A549 (cell line): ENCODE measurements around the gene MEMO1.

Source experiments
- CBX8 ChIP-seq: fragments of 200-600 bp; sonication (generic); IDR thresholded peaks from 2 replicates; pipeline ENCODE4 v1.6.1; 2016
- CHD4 ChIP-seq: fragments of 200-600 bp; sonication (generic); IDR thresholded peaks from 2 replicates; pipeline ENCODE4 v1.6.1; 2016; ENCODE audit warnings: antibody characterized with exemption, mild to moderate bottlenecking, borderline replicate concordance
- EHMT2 ChIP-seq: fragments of 200-600 bp; sonication (generic); IDR thresholded peaks from 2 replicates; pipeline ENCODE4 v1.6.1; 2016; ENCODE audit warnings: antibody characterized with exemption, low read depth, mild to moderate bottlenecking, moderate library complexity
- EP300 ChIP-seq, 2 experiments: fragments of >200 bp; sonication (Bioruptor Twin); formaldehyde crosslinking; IDR thresholded peaks; 2 replicates in 1 of 2; 3 replicates in 1 of 2; pipeline ENCODE4 v1.6.1; 2016 to 2017
- JUNB ChIP-seq: fragments of >200 bp; sonication (Bioruptor Twin); formaldehyde crosslinking; IDR thresholded peaks from 2 replicates; pipeline ENCODE4 v1.6.1; 2016
- MAX ChIP-seq: IDR thresholded peaks from 2 replicates; pipeline ENCODE4 v1.6.1; 2012
- POLR2A ChIP-seq: IDR thresholded peaks from 2 replicates; pipeline ENCODE4 v1.6.1; 2012; ENCODE audit warnings: mild to moderate bottlenecking, low read length
- SMC3 ChIP-seq: fragments of >200 bp; sonication (Bioruptor Twin); formaldehyde crosslinking; IDR thresholded peaks from 3 replicates; pipeline ENCODE4 v1.6.1; 2018; ENCODE audit warnings: inconsistent platforms
- USF2 ChIP-seq: fragments of 450-650 bp; IDR thresholded peaks from 2 replicates; pipeline ENCODE4 v1.6.1; 2014; ENCODE audit warnings: antibody characterized with exemption
- TF ChIP-seq, protein P1 (sequence below): fragments of >200 bp; sonication (Bioruptor Twin); formaldehyde crosslinking; IDR thresholded peaks from 3 replicates; pipeline ENCODE4 v1.5.1; 2016
- TF ChIP-seq, protein P2 (sequence below): fragments of >200 bp; sonication (Bioruptor Twin); formaldehyde crosslinking; IDR thresholded peaks from 2 replicates; pipeline ENCODE4 v1.6.1; 2016

DNA sequence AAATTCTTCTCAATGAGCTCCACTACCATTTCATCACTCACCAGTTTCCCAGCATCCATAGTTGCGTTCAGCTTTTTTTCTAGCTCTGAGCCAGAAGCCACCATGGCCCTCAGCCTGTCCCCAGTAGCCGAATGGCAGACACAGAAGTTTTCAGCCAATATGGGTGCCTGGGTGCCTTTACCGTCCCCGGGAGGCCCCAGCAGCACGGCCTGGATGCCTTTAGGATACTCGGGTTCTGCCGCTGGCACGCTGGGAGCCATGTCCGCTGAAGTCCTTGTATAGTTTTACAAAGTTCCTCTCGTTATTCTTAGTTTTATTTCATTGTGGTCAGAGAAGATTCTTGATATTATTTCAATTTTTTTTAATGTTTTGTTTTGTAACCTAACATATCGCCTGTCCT, 187.2 kb downstream of the MEMO1 start:
- TF ChIP-seq POLR2A = no peak
- TF ChIP-seq, protein P1, sequence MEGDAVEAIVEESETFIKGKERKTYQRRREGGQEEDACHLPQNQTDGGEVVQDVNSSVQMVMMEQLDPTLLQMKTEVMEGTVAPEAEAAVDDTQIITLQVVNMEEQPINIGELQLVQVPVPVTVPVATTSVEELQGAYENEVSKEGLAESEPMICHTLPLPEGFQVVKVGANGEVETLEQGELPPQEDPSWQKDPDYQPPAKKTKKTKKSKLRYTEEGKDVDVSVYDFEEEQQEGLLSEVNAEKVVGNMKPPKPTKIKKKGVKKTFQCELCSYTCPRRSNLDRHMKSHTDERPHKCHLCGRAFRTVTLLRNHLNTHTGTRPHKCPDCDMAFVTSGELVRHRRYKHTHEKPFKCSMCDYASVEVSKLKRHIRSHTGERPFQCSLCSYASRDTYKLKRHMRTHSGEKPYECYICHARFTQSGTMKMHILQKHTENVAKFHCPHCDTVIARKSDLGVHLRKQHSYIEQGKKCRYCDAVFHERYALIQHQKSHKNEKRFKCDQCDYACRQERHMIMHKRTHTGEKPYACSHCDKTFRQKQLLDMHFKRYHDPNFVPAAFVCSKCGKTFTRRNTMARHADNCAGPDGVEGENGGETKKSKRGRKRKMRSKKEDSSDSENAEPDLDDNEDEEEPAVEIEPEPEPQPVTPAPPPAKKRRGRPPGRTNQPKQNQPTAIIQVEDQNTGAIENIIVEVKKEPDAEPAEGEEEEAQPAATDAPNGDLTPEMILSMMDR = no peak
- TF ChIP-seq EP300 (IDR thresholded peaks at IDR 0.05) = no peak
- no peak for TF ChIP-seq USF2
- TF ChIP-seq EHMT2 = no peak
- no peak for TF ChIP-seq MAX
- TF ChIP-seq SMC3 = no peak
- TF ChIP-seq CBX8 = no peak
- TF ChIP-seq, protein P2, sequence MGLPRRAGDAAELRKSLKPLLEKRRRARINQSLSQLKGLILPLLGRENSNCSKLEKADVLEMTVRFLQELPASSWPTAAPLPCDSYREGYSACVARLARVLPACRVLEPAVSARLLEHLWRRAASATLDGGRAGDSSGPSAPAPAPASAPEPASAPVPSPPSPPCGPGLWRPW = no peak
- TF ChIP-seq CHD4 = no peak
- TF ChIP-seq JUNB = no peak
